ENCODE results near the gene PSMB9.

The PSMB9 gene

GRCh38 chr6:32816746-32817204 is 37.2 kb upstream of the PSMB9 start, which contains the start of gene HLA-DOB:
Gene HLA-DOB, minus strand, starts transcription at chr6:32817002. Its CDS starts 51 bp downstream, at chr6:32816951.
- Histone ChIP-seq H3K4me2 (ENCODE audit: low read length) (peak within 1 kb of the TSS; percentile 93), H4K20me1 (ENCODE audit: control insufficient read depth, insufficient read depth, low read depth, low read length) (no peaks in the 10 kb centered on the region), H3K27me3 (ENCODE audit: control insufficient read depth, low read length) (no peaks in the 10 kb centered on the region), H3K79me2 (ENCODE audit: control insufficient read depth, low read length) (peaks cover 24% of the 10 kb centered on the region), H3K36me3 (ENCODE audit: control insufficient read depth, low read length) (peaks cover 44% of the 10 kb centered on the region), H3F3A (ENCODE audit: control insufficient read depth, insufficient read depth) (peaks cover 19% of the 10 kb centered on the region), H3K9me2 (replicated peaks; ENCODE audit: control insufficient read depth, low read length) (no peaks in the 10 kb centered on the region), H3K4me1 (ENCODE audit: control insufficient read depth, low read length) (peaks cover 77% of the 10 kb centered on the region), H3K27ac (ENCODE audit: low read depth, low read length) (peak within 1 kb of the TSS; percentile 97), H3K4me3 (ENCODE audit: low read length) (peak within 1 kb of the TSS; percentile 75), H3K9me3 (ENCODE audit: control insufficient read depth, insufficient read depth, low read length) (no peaks in the 10 kb centered on the region)
- no peak for TF ChIP-seq CTCF (IDR thresholded peaks at IDR 0.05; ENCODE audit: low read depth, low read length, poor library complexity, severe bottlenecking)
- no peak for TF ChIP-seq EZH2phosphoT487 (IDR thresholded peaks at IDR 0.05; ENCODE audit: borderline replicate concordance, low read length)

DNA sequence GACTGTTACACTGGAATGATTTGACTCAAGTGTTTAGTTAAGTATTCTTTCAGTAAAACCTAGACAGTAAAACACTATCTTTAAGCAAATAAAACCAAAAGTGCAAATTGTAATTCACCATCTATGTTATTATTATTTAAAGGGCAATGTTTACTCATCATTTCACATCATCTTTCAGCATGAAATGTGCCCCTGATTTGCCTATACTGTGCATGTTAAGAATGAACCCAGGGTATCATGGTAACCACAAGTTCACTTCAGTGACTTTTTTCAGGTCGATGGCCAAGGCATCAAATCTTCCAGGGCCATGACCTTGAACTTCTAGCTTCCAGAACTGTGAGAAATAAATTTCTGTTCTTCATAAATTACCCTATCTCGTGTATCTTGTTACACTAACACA is 35.1 kb upstream of the PSMB9 start:
- H3K27ac ChIP-seq (ENCODE audit: low read depth, low read length) = no peak overlapping the region

GRCh38 chr6:32819729-32820128 is 34.3 kb upstream of the PSMB9 start:
- Histone ChIP-seq H3K9me3 (ENCODE audit: control insufficient read depth, insufficient read depth, low read length) (no peaks in the 10 kb centered on the region), H3K27ac (ENCODE audit: low read depth, low read length) (no peak overlapping the region), H3K9me2 (replicated peaks; ENCODE audit: control insufficient read depth, low read length) (no peaks in the 10 kb centered on the region), H3F3A (ENCODE audit: control insufficient read depth, insufficient read depth) (peaks cover 19% of the 10 kb centered on the region), H3K4me2 (ENCODE audit: low read length) (no peak overlapping the region), H4K20me1 (ENCODE audit: control insufficient read depth, insufficient read depth, low read depth, low read length) (no peaks in the 10 kb centered on the region), H3K36me3 (ENCODE audit: control insufficient read depth, low read length) (peaks cover 15% of the 10 kb centered on the region), H3K4me3 (ENCODE audit: low read length) (no peak overlapping the region), H3K4me1 (ENCODE audit: control insufficient read depth, low read length) (peaks cover 71% of the 10 kb centered on the region), H3K27me3 (ENCODE audit: control insufficient read depth, low read length) (no peaks in the 10 kb centered on the region), H3K79me2 (ENCODE audit: control insufficient read depth, low read length) (peaks cover 9% of the 10 kb centered on the region)
- TF ChIP-seq EZH2phosphoT487 (IDR thresholded peaks at IDR 0.05; ENCODE audit: borderline replicate concordance, low read length) = no peak

More for the DNA sequence above, 35.1 kb upstream of the PSMB9 start:
- Histone ChIP-seq H3K4me2 (ENCODE audit: low read length) (peak overlapping the region; percentile 27), H3F3A (ENCODE audit: control insufficient read depth, insufficient read depth) (peaks cover 19% of the 10 kb centered on the region), H3K9me2 (replicated peaks; ENCODE audit: control insufficient read depth, low read length) (no peaks in the 10 kb centered on the region), H3K27me3 (ENCODE audit: control insufficient read depth, low read length) (no peaks in the 10 kb centered on the region), H3K9me3 (ENCODE audit: control insufficient read depth, insufficient read depth, low read length) (no peaks in the 10 kb centered on the region), H4K20me1 (ENCODE audit: control insufficient read depth, insufficient read depth, low read depth, low read length) (no peaks in the 10 kb centered on the region), H3K79me2 (ENCODE audit: control insufficient read depth, low read length) (peaks cover 18% of the 10 kb centered on the region), H3K4me3 (ENCODE audit: low read length) (0 out of 2 replicates have a peak overlapping the region, but pooled peaks have one; percentile 6), H3K36me3 (ENCODE audit: control insufficient read depth, low read length) (peaks cover 23% of the 10 kb centered on the region), H3K4me1 (ENCODE audit: control insufficient read depth, low read length) (peaks cover 79% of the 10 kb centered on the region)
- TF ChIP-seq CTCF (IDR thresholded peaks at IDR 0.05; ENCODE audit: low read depth, low read length, poor library complexity, severe bottlenecking) (no peak), EZH2phosphoT487 (IDR thresholded peaks at IDR 0.05; ENCODE audit: borderline replicate concordance, low read length) (no peak)

GRCh38 chr6:32825966-32826365 is 28.0 kb upstream of the PSMB9 start:
- H3K27ac ChIP-seq (ENCODE audit: low read depth, low read length) = no peak overlapping the region
- no peak overlapping the region for H3K4me2 ChIP-seq (ENCODE audit: low read length)
- no peaks in the 10 kb centered on the region for H3K79me2 ChIP-seq (ENCODE audit: control insufficient read depth, low read length)
- peak; percentile 20 for TF ChIP-seq CTCF (IDR thresholded peaks at IDR 0.05; ENCODE audit: low read depth, low read length, poor library complexity, severe bottlenecking)
- no peak for TF ChIP-seq EZH2phosphoT487 (IDR thresholded peaks at IDR 0.05; ENCODE audit: borderline replicate concordance, low read length)
- no peaks in the 10 kb centered on the region for H4K20me1 ChIP-seq (ENCODE audit: control insufficient read depth, insufficient read depth, low read depth, low read length)
- no peaks in the 10 kb centered on the region for H3K9me3 ChIP-seq (ENCODE audit: control insufficient read depth, insufficient read depth, low read length)
- H3K9me2 ChIP-seq (replicated peaks; ENCODE audit: control insufficient read depth, low read length) = no peaks in the 10 kb centered on the region
- H3K27me3 ChIP-seq (ENCODE audit: control insufficient read depth, low read length) = no peaks in the 10 kb centered on the region
- peaks cover 12% of the 10 kb centered on the region for H3K4me1 ChIP-seq (ENCODE audit: control insufficient read depth, low read length)
- no peaks in the 10 kb centered on the region; the same call in 1 of the 2 replicates for H3F3A ChIP-seq (ENCODE audit: control insufficient read depth, insufficient read depth)
- no peak overlapping the region for H3K4me3 ChIP-seq (ENCODE audit: low read length)
- peaks cover 27% of the 10 kb centered on the region for H3K36me3 ChIP-seq (ENCODE audit: control insufficient read depth, low read length)
